ENCODE data around the gene MLKL. TPM values are rescaled to one million over a fixed set of nuclear protein-coding genes. Genes with fewer than 3 reads are reported as not detected.

Gene MLKL
- total and polyA plus RNA-seq, 12 donors: 1.7 to 11.1 (median 3.9) TPM

DNA sequence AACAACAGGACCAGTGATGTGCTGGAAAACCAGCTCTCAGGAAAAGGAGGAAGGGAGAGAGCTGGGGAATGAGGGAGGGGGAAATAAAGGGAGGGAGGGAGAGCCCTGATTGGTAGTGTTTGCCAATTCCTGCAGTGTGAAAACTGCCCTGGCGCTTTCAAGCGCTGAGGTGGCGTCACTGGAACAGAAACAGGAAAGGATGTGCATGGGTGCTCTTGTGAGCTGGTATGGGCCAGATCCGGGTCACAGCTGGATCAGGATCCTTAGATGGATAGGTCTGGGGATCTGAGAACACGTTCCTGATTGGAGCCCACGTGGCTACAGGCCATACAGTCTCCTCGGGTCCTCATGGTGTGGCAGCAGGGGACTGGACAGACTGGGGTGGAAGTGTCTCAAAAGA lies 16.7 kb upstream of the MLKL start:
- no peak for ATAC-seq
- no peaks in the 10 kb centered on the region for H3K4me1 ChIP-seq
- TF ChIP-seq, protein P1, sequence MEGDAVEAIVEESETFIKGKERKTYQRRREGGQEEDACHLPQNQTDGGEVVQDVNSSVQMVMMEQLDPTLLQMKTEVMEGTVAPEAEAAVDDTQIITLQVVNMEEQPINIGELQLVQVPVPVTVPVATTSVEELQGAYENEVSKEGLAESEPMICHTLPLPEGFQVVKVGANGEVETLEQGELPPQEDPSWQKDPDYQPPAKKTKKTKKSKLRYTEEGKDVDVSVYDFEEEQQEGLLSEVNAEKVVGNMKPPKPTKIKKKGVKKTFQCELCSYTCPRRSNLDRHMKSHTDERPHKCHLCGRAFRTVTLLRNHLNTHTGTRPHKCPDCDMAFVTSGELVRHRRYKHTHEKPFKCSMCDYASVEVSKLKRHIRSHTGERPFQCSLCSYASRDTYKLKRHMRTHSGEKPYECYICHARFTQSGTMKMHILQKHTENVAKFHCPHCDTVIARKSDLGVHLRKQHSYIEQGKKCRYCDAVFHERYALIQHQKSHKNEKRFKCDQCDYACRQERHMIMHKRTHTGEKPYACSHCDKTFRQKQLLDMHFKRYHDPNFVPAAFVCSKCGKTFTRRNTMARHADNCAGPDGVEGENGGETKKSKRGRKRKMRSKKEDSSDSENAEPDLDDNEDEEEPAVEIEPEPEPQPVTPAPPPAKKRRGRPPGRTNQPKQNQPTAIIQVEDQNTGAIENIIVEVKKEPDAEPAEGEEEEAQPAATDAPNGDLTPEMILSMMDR (IDR thresholded peaks at IDR 0.05): no peak
- peaks cover 0 to 8% (median 0%) of the 10 kb centered on the region in 7 donors for H3K27me3 ChIP-seq
- no peak for DNase-seq
- no peaks in the 10 kb centered on the region for H3K36me3 ChIP-seq
- intact Hi-C loops (cut with DNase I): loop anchor here in 1 of 10 donors (5.0 kb wide), 1 partner anchor 140 kb away; no protein-coding TSS in a partner anchor
- 77 to 79% methylated on average over 7 of the region's 7 CpGs for WGBS, 2 donors
- H3K4me3 ChIP-seq: no peak overlapping the region
- no peaks in the 10 kb centered on the region for H3K9me3 ChIP-seq
- no peak overlapping the region for H3K27ac ChIP-seq

DNA sequence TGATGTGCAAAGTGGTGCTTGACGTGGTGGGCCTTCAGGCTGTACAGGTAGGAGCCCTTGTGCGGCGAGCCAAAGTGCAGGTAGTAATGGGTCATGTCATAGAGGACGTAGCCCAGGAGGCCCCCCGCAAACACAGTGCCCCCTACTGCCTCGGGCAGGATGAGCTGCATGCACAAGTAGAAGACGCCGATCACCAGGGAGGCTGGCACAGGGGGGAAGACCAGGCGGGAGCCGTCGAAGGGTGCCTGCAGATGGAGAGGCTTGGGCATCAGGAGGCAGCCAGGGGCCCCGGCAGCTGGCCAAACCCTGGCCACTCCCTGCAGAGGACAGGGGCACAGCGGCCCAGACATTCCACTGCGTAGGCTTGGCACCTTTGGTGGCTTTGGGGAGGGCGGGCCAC lies 15.7 kb upstream of the MLKL start:
- no peaks in the 10 kb centered on the region for H3K36me3 ChIP-seq
- 85 to 86% methylated on average over 15 of the region's 15 CpGs for WGBS, 2 donors
- DNase-seq: no peak
- H3K9me3 ChIP-seq: no peaks in the 10 kb centered on the region
- TF ChIP-seq, protein P1 (IDR thresholded peaks at IDR 0.05): no peak
- peaks cover 0 to 2% (median 0%) of the 10 kb centered on the region in 7 donors for H3K27me3 ChIP-seq
- H3K4me3 ChIP-seq: no peak overlapping the region
- no peaks in the 10 kb centered on the region for H3K4me1 ChIP-seq
- no peak for ATAC-seq
- intact Hi-C loops (cut with DNase I): loop anchor here in 1 of 10 donors (5.0 kb wide), 1 partner anchor 141 kb away; no protein-coding TSS in a partner anchor
- no peak overlapping the region for H3K27ac ChIP-seq

DNA sequence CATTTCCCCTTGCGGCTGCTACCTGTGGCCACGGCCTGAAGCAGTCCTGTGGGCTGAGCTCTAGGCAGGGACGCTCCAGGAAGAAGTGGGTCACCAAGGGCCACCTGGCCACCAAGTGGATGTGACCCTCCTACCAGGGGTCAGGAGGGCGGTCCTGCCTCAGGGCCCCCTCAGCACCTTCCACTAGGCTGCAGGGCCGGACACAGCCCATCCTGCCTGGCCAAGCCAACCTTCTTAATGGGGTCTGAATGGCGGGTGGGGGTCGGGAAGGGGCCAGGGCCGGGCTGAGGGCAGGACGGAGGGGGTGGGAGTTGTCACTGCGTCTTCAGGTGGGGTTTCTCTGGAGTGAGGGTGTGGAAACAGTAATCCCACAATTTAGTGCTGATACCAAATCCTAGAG lies 13.2 kb upstream of the MLKL start:
- WGBS, 2 donors: 87 to 90% methylated on average over 10 of the region's 10 CpGs
- Histone ChIP-seq H3K27me3 (no peaks in the 10 kb centered on the region), H3K9me3 (no peaks in the 10 kb centered on the region), H3K4me1 (no peaks in the 10 kb centered on the region), H3K36me3 (no peaks in the 10 kb centered on the region), H3K27ac (no peak overlapping the region), H3K4me3 (no peak overlapping the region)
- intact Hi-C loops (cut with DNase I): loop anchor here in 3 of 10 donors (5.0 kb wide), 1 partner anchor 148 kb away; no protein-coding TSS in a partner anchor
- ATAC-seq: no peak
- TF ChIP-seq, protein P1 (IDR thresholded peaks at IDR 0.05): no peak
- DNase-seq: no peak

DNA sequence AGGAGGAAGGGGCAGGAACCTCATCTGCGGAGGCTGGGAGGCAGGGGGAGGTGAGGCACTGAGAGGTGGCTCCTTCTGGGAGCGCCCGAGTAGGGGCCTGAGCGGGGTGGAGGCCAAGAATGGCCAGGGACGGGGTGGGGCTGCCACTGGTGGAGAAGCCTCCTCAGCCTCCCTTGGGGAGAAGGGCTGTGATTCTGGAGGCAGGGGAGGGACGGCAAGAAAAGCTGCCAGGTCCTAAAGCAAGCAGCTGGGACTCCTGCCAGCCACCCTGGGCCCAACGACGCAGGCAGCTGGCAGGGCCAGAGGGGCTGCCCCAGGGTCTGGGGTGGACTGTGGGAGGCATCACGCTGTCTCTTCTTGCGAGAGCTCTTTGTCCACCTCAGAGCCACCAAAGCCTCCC lies 12.7 kb upstream of the MLKL start:
- H3K36me3 ChIP-seq: no peaks in the 10 kb centered on the region
- 64 to 72% methylated on average over 10 of the region's 10 CpGs for WGBS, 2 donors
- no peaks in the 10 kb centered on the region for H3K27me3 ChIP-seq
- intact Hi-C loops (cut with DNase I): loop anchor here in 3 of 10 donors (5.0 kb wide), 1 partner anchor 149 kb away; no protein-coding TSS in a partner anchor
- no peak overlapping the region for H3K4me3 ChIP-seq
- no peak for ATAC-seq
- DNase-seq: no peak
- TF ChIP-seq, protein P1 (IDR thresholded peaks at IDR 0.05): no peak
- no peaks in the 10 kb centered on the region for H3K4me1 ChIP-seq
- H3K27ac ChIP-seq: no peak overlapping the region
- H3K9me3 ChIP-seq: no peaks in the 10 kb centered on the region

All from heart right ventricle (tissue), 16 donors.